Measurements from ENCODE around the gene SSTR1.

SSTR1 gene, protein sequence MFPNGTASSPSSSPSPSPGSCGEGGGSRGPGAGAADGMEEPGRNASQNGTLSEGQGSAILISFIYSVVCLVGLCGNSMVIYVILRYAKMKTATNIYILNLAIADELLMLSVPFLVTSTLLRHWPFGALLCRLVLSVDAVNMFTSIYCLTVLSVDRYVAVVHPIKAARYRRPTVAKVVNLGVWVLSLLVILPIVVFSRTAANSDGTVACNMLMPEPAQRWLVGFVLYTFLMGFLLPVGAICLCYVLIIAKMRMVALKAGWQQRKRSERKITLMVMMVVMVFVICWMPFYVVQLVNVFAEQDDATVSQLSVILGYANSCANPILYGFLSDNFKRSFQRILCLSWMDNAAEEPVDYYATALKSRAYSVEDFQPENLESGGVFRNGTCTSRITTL

DNA sequence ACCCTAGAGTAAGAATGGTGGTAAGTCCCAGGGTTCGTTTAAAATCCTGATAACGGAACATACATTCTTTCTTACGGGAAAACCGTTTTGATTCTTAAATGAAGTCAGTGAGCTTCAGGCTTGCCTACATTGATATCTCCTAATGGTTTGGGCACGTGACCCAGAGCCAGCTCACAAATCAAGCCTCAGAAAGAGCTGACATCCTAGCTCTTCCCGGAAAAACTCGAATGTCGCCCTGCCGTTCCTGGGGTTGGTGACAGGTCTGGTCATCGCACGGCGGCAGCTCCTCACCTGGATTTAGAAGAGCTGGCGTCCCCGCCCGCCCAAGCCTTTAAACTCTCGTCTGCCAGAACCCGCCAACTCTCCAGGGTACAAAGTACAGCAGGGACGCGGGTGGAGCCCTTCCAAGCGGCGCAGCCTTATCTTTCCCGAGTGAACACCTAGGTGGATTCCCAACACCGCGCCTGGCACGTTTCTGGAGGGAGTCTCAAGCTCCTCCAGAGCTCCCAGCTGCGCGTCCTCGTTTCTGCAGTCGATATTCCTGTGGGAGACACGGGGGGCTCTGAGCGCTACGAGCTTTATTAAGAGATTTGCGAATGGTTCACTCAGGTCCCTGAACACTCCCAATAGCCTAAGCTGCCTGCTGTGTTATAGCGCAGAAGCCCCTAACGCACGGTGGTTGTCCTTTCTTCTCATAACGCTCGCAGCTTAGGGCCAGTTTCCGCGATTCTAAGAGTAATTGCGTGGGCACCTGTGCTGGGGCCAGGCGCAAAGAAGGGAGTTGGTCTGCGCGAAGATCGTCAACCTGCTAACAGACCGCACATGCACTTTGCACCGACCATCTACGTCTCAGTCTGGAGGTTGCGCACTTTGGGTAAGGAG is at the start of gene SSTR1:
Gene SSTR1, plus strand, starts transcription at position 169 of the 882 bp plus-strand sequence. CDS start 1,486 bp downstream, outside the sequence.
- ChIA-PET CTCF (interaction anchor here (1.4 kb wide), 1 partner anchor 11 kb away, joined by 3 read pairs; no protein-coding TSS in a partner anchor), POLR2A (no interaction called here)
- TF ChIP-seq, protein P1, sequence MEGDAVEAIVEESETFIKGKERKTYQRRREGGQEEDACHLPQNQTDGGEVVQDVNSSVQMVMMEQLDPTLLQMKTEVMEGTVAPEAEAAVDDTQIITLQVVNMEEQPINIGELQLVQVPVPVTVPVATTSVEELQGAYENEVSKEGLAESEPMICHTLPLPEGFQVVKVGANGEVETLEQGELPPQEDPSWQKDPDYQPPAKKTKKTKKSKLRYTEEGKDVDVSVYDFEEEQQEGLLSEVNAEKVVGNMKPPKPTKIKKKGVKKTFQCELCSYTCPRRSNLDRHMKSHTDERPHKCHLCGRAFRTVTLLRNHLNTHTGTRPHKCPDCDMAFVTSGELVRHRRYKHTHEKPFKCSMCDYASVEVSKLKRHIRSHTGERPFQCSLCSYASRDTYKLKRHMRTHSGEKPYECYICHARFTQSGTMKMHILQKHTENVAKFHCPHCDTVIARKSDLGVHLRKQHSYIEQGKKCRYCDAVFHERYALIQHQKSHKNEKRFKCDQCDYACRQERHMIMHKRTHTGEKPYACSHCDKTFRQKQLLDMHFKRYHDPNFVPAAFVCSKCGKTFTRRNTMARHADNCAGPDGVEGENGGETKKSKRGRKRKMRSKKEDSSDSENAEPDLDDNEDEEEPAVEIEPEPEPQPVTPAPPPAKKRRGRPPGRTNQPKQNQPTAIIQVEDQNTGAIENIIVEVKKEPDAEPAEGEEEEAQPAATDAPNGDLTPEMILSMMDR (IDR thresholded peaks at IDR 0.05; ENCODE audit: control extremely low read depth, extremely low read depth, low read depth, missing control alignments) = no peak
- no peak for DNase-seq (ENCODE audit: extremely low spot score)

DNA sequence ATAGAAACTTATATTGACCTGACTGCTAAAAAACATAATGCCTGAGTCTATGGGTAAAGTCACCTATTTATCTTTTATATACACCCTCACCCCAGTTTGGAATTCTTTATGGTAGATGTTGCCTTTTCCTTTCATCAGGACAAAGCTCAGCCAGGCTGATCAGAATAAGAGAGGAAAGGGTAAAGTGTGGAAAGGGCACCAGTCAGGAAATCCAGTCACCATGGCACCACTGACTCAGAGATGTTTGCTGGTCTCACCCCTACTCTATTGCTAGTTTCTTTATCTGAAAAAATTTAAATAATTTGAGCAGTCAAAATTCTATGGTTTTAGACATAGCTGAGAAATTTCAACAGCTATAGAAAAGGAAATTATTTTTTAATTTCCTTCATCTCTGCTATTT is 49.2 kb upstream of the SSTR1 start:
- POLR2A ChIA-PET = no interaction called here

DNA sequence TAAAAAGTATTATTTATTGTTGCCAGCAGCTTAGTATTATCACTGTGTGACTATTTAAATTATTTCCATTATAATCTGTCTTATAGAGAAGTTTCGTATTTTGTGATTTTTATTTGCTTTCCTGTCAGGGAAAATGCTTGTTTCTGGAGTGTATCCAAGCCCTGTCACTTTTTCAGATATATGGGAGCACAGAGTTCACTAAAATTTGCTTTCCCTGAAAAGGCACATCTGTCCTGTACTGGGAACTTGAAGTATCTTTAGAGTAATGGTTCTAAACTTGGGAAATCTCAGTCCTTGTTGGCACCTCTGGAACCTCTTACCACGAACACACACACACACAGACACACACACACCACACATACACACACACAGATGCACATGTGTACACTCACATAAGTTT is 39.3 kb upstream of the SSTR1 start:
- TF ChIP-seq, protein P1 (IDR thresholded peaks at IDR 0.05; ENCODE audit: control extremely low read depth, extremely low read depth, low read depth, missing control alignments) = no peak
- DNase-seq (ENCODE audit: extremely low spot score) = no peak
- ChIA-PET CTCF (no interaction called here), POLR2A (no interaction called here)

More for the DNA sequence above, 49.2 kb upstream of the SSTR1 start:
- TF ChIP-seq, protein P1 (IDR thresholded peaks at IDR 0.05; ENCODE audit: control extremely low read depth, extremely low read depth, low read depth, missing control alignments) = no peak
- CTCF ChIA-PET = no interaction called here
- no peak for DNase-seq (ENCODE audit: extremely low spot score)

DNA sequence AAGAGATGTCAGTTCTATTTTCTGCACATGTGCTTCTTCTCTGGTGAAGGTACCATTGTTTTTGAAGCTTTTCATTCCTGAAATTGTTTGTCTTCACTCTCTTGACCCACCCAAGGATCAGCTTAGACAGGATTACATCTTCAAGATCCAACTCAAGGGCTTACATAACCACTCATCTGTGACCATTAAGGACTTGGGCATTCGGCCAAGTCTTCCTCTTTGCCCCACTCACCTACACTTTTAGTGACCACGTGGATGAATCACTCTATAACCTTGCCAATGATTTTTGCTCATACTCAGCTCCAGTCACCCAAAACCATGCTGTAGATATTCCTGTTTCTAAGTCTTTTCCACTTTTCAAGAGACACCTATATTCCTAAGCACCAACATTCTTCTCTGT is 36.5 kb upstream of the SSTR1 start:
- ChIA-PET CTCF (interaction anchor here (1.4 to 1.7 kb wide), 2 partner anchors 9 to 11 kb away, joined by 3 to 4 read pairs; no protein-coding TSS in a partner anchor), POLR2A (no interaction called here)
- TF ChIP-seq, protein P1 (IDR thresholded peaks at IDR 0.05; ENCODE audit: control extremely low read depth, extremely low read depth, low read depth, missing control alignments) = no peak
- no peak for DNase-seq (ENCODE audit: extremely low spot score)

DNA sequence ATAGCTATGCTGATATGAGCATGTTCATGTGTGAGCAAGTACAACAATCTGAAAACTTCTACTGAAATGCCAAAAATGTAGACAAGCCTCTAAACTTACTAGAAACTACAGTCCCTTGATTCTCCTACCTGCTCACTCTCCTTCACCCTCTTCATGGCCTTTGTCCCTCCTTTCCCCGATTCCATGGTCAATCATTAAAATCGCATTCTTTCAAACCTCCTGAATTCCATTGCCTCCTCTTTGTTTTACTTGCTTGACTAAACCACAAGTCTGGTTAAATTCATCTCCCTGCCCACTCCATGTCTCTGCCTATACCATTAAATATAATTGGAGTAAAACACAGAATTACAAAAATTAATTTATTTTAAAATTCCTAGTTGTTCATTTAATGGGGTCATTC is 33.0 kb upstream of the SSTR1 start:
- CTCF ChIA-PET = no interaction called here
- POLR2A ChIA-PET = no interaction called here
- TF ChIP-seq, protein P1 (IDR thresholded peaks at IDR 0.05; ENCODE audit: control extremely low read depth, extremely low read depth, low read depth, missing control alignments) = no peak
- DNase-seq (ENCODE audit: extremely low spot score) = no peak

DNA sequence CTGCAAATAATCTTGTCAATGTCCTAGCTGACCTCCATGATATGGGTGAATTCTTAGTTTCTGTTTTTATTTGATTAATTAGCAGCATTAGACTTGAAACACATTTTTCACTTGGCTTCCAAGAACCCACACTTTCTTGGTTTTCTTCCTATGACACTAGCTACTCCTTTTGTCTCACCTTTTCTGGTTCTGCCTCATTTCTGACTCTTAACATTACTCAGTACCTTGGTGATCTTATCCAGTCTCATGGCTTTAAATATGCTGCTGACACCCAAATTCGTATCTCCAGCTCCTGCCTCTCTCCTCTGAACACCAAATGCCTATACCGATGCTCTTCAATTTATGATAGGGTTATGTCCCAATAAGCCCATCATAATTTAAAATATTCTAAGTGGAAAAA is 32.0 kb upstream of the SSTR1 start:
- no peak for DNase-seq (ENCODE audit: extremely low spot score)
- TF ChIP-seq, protein P1 (IDR thresholded peaks at IDR 0.05; ENCODE audit: control extremely low read depth, extremely low read depth, low read depth, missing control alignments) = no peak
- CTCF ChIA-PET = no interaction called here
- POLR2A ChIA-PET = no interaction called here

Measured in GM10248 (cell line).